COLO668 (cell line): Measurements from ENCODE around the gene SPINK2.

Experiments
- DNase-seq: peaks from one replicate; lab custom pipeline; 2025; ENCODE audit not compliant: unreplicated experiment; lab: John Stamatoyannopoulos, UW

SPINK2 gene

GRCh38 chr4:56821381-56822243, at the start of gene SPINK2:
TSS of gene SPINK2 (minus strand) at chr4:56821701. CDS start at chr4:56821662, 39 bp downstream.
- DNase-seq, result peak; percentile 21

- DNase-seq, result no peak
Observed at GRCh38 chr4:56870946-56871345, 49.4 kb upstream of the SPINK2 start.

GRCh38 chr4:56863441-56864139, 42.1 kb upstream of the SPINK2 start:
- DNase-seq, result no peak

GRCh38 chr4:56861360-56861759, 39.9 kb upstream of the SPINK2 start:
- no peak for DNase-seq

GRCh38 chr4:56860781-56861180, 39.3 kb upstream of the SPINK2 start:
- DNase-seq, result no peak

- DNase-seq, result no peak
Observed at GRCh38 chr4:56859841-56860240, 38.3 kb upstream of the SPINK2 start.

- no peak for DNase-seq
Observed at GRCh38 chr4:56857601-56858309, 36.3 kb upstream of the SPINK2 start.

GRCh38 chr4:56856656-56857055, 35.2 kb upstream of the SPINK2 start:
- no peak for DNase-seq

- no peak for DNase-seq
Observed at GRCh38 chr4:56850910-56851309, 29.4 kb upstream of the SPINK2 start.

GRCh38 chr4:56844802-56845580, 23.5 kb upstream of the SPINK2 start:
- no peak for DNase-seq

GRCh38 chr4:56843421-56843899, 22.0 kb upstream of the SPINK2 start:
- DNase-seq, result no peak

GRCh38 chr4:56840559-56840958, 19.1 kb upstream of the SPINK2 start:
- no peak for DNase-seq

- DNase-seq, result no peak
Observed at GRCh38 chr4:56828784-56829535, 7.5 kb upstream of the SPINK2 start.

- DNase-seq, result no peak
Observed at GRCh38 chr4:56823933-56824600, 2.6 kb upstream of the SPINK2 start.

- no peak for DNase-seq
Observed at GRCh38 chr4:56818797-56819196, 2.7 kb downstream of the SPINK2 start.

- no peak for DNase-seq
Observed at GRCh38 chr4:56817840-56818491, 3.5 kb downstream of the SPINK2 start.

GRCh38 chr4:56806666-56807065, 14.8 kb downstream of the SPINK2 start:
- DNase-seq, result no peak

- no peak for DNase-seq
Observed at GRCh38 chr4:56804551-56804950, 16.9 kb downstream of the SPINK2 start.

GRCh38 chr4:56803471-56803870, 18.0 kb downstream of the SPINK2 start:
- no peak for DNase-seq
